A673 (cell line): Measurements from ENCODE around the gene PLCG2. TPM values are rescaled to one million over a fixed set of nuclear protein-coding genes. Genes with fewer than 3 reads are reported as not detected.
"Not testable (repeated sequence)": the region's sequence is repeated elsewhere in the genome, so short reads cannot be mapped to it uniquely, and the experiment has no call there.

Source experiments
- BruUV-seq: library from RNA; stranded (reverse); fragments of 400-500 nt; replicated peaks from 2 replicates; lab custom pipeline; 2021; lab: Mats Ljungman, UMichigan
- CTCF ChIA-PET: fragments of 300-600 bp; sonication (Branson Sonifier 250); formaldehyde crosslinking; loops from one replicate; lab custom pipeline; 2022; ENCODE audit warnings: antibody characterized with exemption; lab: Charles Lee
- POLR2A ChIA-PET: fragments of 300-600 bp; sonication (Branson Sonifier 250); formaldehyde crosslinking; loops from one replicate; lab custom pipeline; 2022; ENCODE audit warnings: antibody characterized with exemption; ENCODE audit not compliant: low non-redundant PET; lab: Charles Lee
- DNase-seq: peaks from one replicate; pipeline ENCODE4 v3.0.0-alpha.2; 2015; ENCODE audit warnings: low spot score
- H3K27ac ChIP-seq: fragments of 200-600 bp; sonication (generic); 2 replicates; pipeline ENCODE4 v1.5.1; 2016; ENCODE audit warnings: mixed run types, low read depth, mild to moderate bottlenecking, mixed read lengths, antibody characterized with exemption, low read length; ENCODE audit not compliant: poor library complexity, severe bottlenecking
- H3K27me3 ChIP-seq: fragments of 200-600 bp; sonication (generic); replicated peaks from 2 replicates; pipeline ENCODE4 v1.6.1; 2017; ENCODE audit warnings: mixed run types, low read depth, mild to moderate bottlenecking, mixed read lengths, antibody characterized with exemption, low read length; ENCODE audit not compliant: insufficient read depth, poor library complexity
- H3K36me3 ChIP-seq: fragments of 200-600 bp; sonication (generic); 2 replicates; pipeline ENCODE4 v1.6.1; 2016; ENCODE audit warnings: mixed run types, mild to moderate bottlenecking, mixed read lengths, antibody characterized with exemption, low read length; ENCODE audit not compliant: insufficient read depth, poor library complexity, severe bottlenecking
- H3K4me1 ChIP-seq: fragments of 200-600 bp; sonication (generic); 2 replicates; pipeline ENCODE4 v1.6.1; 2017; ENCODE audit warnings: mixed run types, mild to moderate bottlenecking, mixed read lengths, antibody characterized with exemption, low read length; ENCODE audit not compliant: insufficient read depth, poor library complexity, severe bottlenecking
- H3K4me3 ChIP-seq: fragments of 200-600 bp; sonication (generic); 2 replicates; pipeline ENCODE4 v1.5.1; 2016; ENCODE audit warnings: low read depth, mixed run types, mild to moderate bottlenecking, mixed read lengths, low read length; ENCODE audit not compliant: poor library complexity, severe bottlenecking
- H3K9me3 ChIP-seq: fragments of 200-600 bp; sonication (generic); 2 replicates; pipeline ENCODE4 v1.6.1; 2016; ENCODE audit warnings: mixed run types, low read depth, mild to moderate bottlenecking, mixed read lengths, antibody characterized with exemption, low read length; ENCODE audit not compliant: poor library complexity, severe bottlenecking
- CTCF ChIP-seq: fragments of 300-800, 200-600 bp; sonication (generic); conservative IDR thresholded peaks from 2 replicates; pipeline ENCODE4 v1.5.1; 2017; ENCODE audit warnings: low read depth, mild to moderate bottlenecking, antibody characterized with exemption, low read length, moderate library complexity, mixed read lengths
- EZH2 ChIP-seq: fragments of 200-600 bp; sonication (generic); IDR thresholded peaks from 2 replicates; pipeline ENCODE4 v1.6.1; 2017; ENCODE audit warnings: borderline replicate concordance, low read depth, mild to moderate bottlenecking, mixed read lengths, antibody characterized with exemption, low read length; ENCODE audit not compliant: poor library complexity, severe bottlenecking
- intact Hi-C: fragments of 100-400 bp; cut with micrococcal nuclease; formaldehyde crosslinking; loops from one replicate; pipeline ENCODE4 v1.10.0; 2022; ENCODE audit not compliant: unreplicated experiment
- total RNA-seq: library from RNA; stranded (reverse); gene quantifications from 2 replicates; pipeline ENCODE4 v1.2.3, GENCODE V29; 2021

PLCG2 gene
- total RNA-seq, 1 experiment from 2014 or later, result 9.6 TPM

GRCh38 chr16:81876273-81876900 lies 97.3 kb downstream of the PLCG2 start:
- POLR2A ChIA-PET, result no interaction called here
- H3K4me3 ChIP-seq, result no peak overlapping the region
- no peaks in the 10 kb centered on the region for H3K4me1 ChIP-seq
- H3K9me3 ChIP-seq, result no peaks in the 10 kb centered on the region
- no peak for DNase-seq
- H3K27me3 ChIP-seq, result no peaks in the 10 kb centered on the region
- BruUV-seq, result no TSS peak
- H3K36me3 ChIP-seq, result no peaks in the 10 kb centered on the region
- intact Hi-C loops, result loop anchor here (10.0 kb wide), 2 partner anchors 252 to 512 kb away; no protein-coding TSS in a partner anchor
- TF ChIP-seq CTCF (no peak), EZH2 (no peak)
- no peak overlapping the region for H3K27ac ChIP-seq
- CTCF ChIA-PET, result no interaction called here

- H3K27me3 ChIP-seq, H3K9me3 ChIP-seq, CTCF ChIA-PET, POLR2A ChIA-PET, BruUV-seq, H3K27ac ChIP-seq, H3K4me1 ChIP-seq, DNase-seq, H3K36me3 ChIP-seq, H3K4me3 ChIP-seq: not testable (repeated sequence)
- intact Hi-C loops, result loop anchor here (10.0 kb wide), 2 partner anchors 253 to 513 kb away; no protein-coding TSS in a partner anchor
Observed at GRCh38 chr16:81877490-81877889, 98.4 kb downstream of the PLCG2 start.

GRCh38 chr16:81878529-81878928 lies 99.4 kb downstream of the PLCG2 start:
- DNase-seq, result no peak
- ChIA-PET CTCF (no interaction called here), POLR2A (no interaction called here)
- Histone ChIP-seq H3K4me3 (no peak overlapping the region), H3K9me3 (no peaks in the 10 kb centered on the region), H3K27ac (no peak overlapping the region), H3K27me3 (no peaks in the 10 kb centered on the region), H3K36me3 (no peaks in the 10 kb centered on the region), H3K4me1 (no peaks in the 10 kb centered on the region)
- no TSS peak for BruUV-seq
- no peak for TF ChIP-seq CTCF
- intact Hi-C loops, result loop anchor here (10.0 kb wide), 2 partner anchors 254 to 514 kb away; no protein-coding TSS in a partner anchor

GRCh38 chr16:81879625-81880024 lies 100.5 kb downstream of the PLCG2 start:
- Histone ChIP-seq H3K36me3 (no peaks in the 10 kb centered on the region), H3K9me3 (no peaks in the 10 kb centered on the region), H3K27ac (no peak overlapping the region), H3K27me3 (no peaks in the 10 kb centered on the region), H3K4me1 (no peaks in the 10 kb centered on the region), H3K4me3 (no peak overlapping the region)
- intact Hi-C loops, result loop anchor here (10.0 kb wide), 2 partner anchors 255 to 515 kb away; no protein-coding TSS in a partner anchor
- TF ChIP-seq EZH2 (no peak), CTCF (peak; percentile 71)
- BruUV-seq, result no TSS peak
- ChIA-PET CTCF (interaction anchor here (0.6 to 1.3 kb wide), 2 partner anchors 10 to 347 kb away, joined by 3 read pairs; no protein-coding TSS in a partner anchor), POLR2A (no interaction called here)
- DNase-seq, result peak; percentile 40
